ENCODE results near the gene SLC16A1.
"Not testable (repeated sequence)": the region's sequence is repeated elsewhere in the genome, so short reads cannot be mapped to it uniquely, and the experiment has no call there.

SLC16A1 gene

GRCh38 chr1:112911506-112912220 lies 44.3 kb downstream of the SLC16A1 start:
- no peak for DNase-seq

GRCh38 chr1:112909847-112910246 lies 46.1 kb downstream of the SLC16A1 start:
- no peak for DNase-seq

- DNase-seq, result no peak
Measured at GRCh38 chr1:112906150-112906698, 49.8 kb downstream of the SLC16A1 start.

GRCh38 chr1:112905395-112906149 lies 50.4 kb downstream of the SLC16A1 start:
- DNase-seq, result no peak

GRCh38 chr1:112904831-112905261 lies 51.1 kb downstream of the SLC16A1 start:
- DNase-seq, result no peak

GRCh38 chr1:112904071-112904830 lies 51.7 kb downstream of the SLC16A1 start:
- DNase-seq, result no peak

GRCh38 chr1:112902221-112902620 lies 53.8 kb downstream of the SLC16A1 start:
- no peak for DNase-seq

GRCh38 chr1:112901387-112901786 lies 54.6 kb downstream of the SLC16A1 start:
- DNase-seq, result no peak

GRCh38 chr1:112896783-112897182 lies 59.2 kb downstream of the SLC16A1 start:
- no peak for DNase-seq

GRCh38 chr1:112894561-112895011 lies 61.4 kb downstream of the SLC16A1 start:
- no peak for DNase-seq

- no peak for DNase-seq
Measured at GRCh38 chr1:112894010-112894292, 62.0 kb downstream of the SLC16A1 start.

- no peak for DNase-seq
Measured at GRCh38 chr1:112893288-112894009, 62.5 kb downstream of the SLC16A1 start.

GRCh38 chr1:112889906-112890305 lies 66.1 kb downstream of the SLC16A1 start:
- DNase-seq, result not testable (repeated sequence)

GRCh38 chr1:112889052-112889768 lies 66.8 kb downstream of the SLC16A1 start:
- no peak for DNase-seq

- DNase-seq, result no peak
Measured at GRCh38 chr1:112888630-112889029, 67.4 kb downstream of the SLC16A1 start.

- no peak for DNase-seq
Measured at GRCh38 chr1:112887599-112888283, 68.3 kb downstream of the SLC16A1 start.

GRCh38 chr1:112884996-112885395 lies 71.0 kb downstream of the SLC16A1 start:
- not testable (repeated sequence) for DNase-seq

- no peak for DNase-seq
Measured at GRCh38 chr1:112882271-112882744, 73.7 kb downstream of the SLC16A1 start.

- DNase-seq, result no peak
Measured at GRCh38 chr1:112881742-112882127, 74.3 kb downstream of the SLC16A1 start.

- no peak for DNase-seq
Measured at GRCh38 chr1:112879834-112880233, 76.2 kb downstream of the SLC16A1 start.

GRCh38 chr1:112878321-112878720 lies 77.7 kb downstream of the SLC16A1 start:
- no peak for DNase-seq

All from NCI-H1930 (cell line).